GM12878 (cell line): ENCODE measurements around the gene MGP. TPM values are rescaled to one million over a fixed set of nuclear protein-coding genes. Genes with fewer than 3 reads are reported as not detected.

ENCODE experiments used
- ATAC-seq: fragments of 200-7000 bp; cut with Tn5 transposase; 3 replicates; pipeline ENCODE4 v1.9.1; 2020; ENCODE audit warnings: mild to moderate bottlenecking, moderate library complexity
- BruUV-seq: library from RNA; stranded (reverse); fragments of 400-500 nt; replicated peaks from 2 replicates; lab custom pipeline; 2021; lab: Mats Ljungman, UMichigan
- CTCF ChIA-PET: fragments of 300-600 bp; sonication (Branson Sonifier 250); formaldehyde crosslinking; extraction: SDS; loops from one replicate; lab custom pipeline; 2021; ENCODE audit warnings: inconsistent platforms; lab: Yijun Ruan, JAX
- POLR2A ChIA-PET: fragments of 350-600 bp; formaldehyde crosslinking; extraction: SDS; loops from one replicate; lab custom pipeline; 2021; ENCODE audit warnings: inconsistent platforms; lab: Charles Lee
- RAD21 ChIA-PET: fragments of 300-600 bp; sonication (Branson Sonifier 250); formaldehyde crosslinking; loops from one replicate; lab custom pipeline; 2023; ENCODE audit warnings: antibody characterized with exemption; ENCODE audit not compliant: unreplicated experiment; lab: Charles Lee
- SMC1A ChIA-PET: fragments of 300-600 bp; sonication (Branson Sonifier 250); formaldehyde crosslinking; loops from one replicate; lab custom pipeline; 2023; ENCODE audit not compliant: unreplicated experiment, uncharacterized antibody; lab: Charles Lee
- DNase-seq: peaks from one replicate; pipeline ENCODE4 v3.0.0-alpha.2; 2011; ENCODE audit warnings: low read depth, low spot score
- FAIRE-seq: peaks from 3 replicates; lab custom pipeline; 2011; peaks lifted over from hg19 to GRCh38; lab: Jason Lieb, UNC
- H2AFZ ChIP-seq: 2 replicates; pipeline ENCODE4 v1.6.0; 2011; ENCODE audit warnings: low read depth, low read length, control low read depth; ENCODE audit not compliant: control insufficient read depth
- H3K27ac ChIP-seq: 2 replicates; pipeline ENCODE4 v1.5.1; 2011; ENCODE audit warnings: control low read depth; ENCODE audit not compliant: control insufficient read depth, insufficient read depth
- H3K27me3 ChIP-seq, 2 experiments: replicated peaks in 1 of 2; 2 replicates each; pipeline versions ENCODE4 v1.6.0 to v1.6.1; 2011; ENCODE audit warnings: low read length in 1 of 2; ENCODE audit not compliant: control insufficient read depth in 2 of 2, insufficient read depth in 2 of 2
- H3K36me3 ChIP-seq, 2 experiments: 2 replicates each; pipeline ENCODE4 v1.5.1; 2011; ENCODE audit warnings: low read length in 1 of 2; ENCODE audit not compliant: control insufficient read depth in 2 of 2, insufficient read depth in 2 of 2
- H3K4me1 ChIP-seq: 2 replicates; pipeline ENCODE4 v1.6.1; 2011; ENCODE audit warnings: mild to moderate bottlenecking, low read length, moderate library complexity, mixed read lengths; ENCODE audit not compliant: control insufficient read depth, insufficient read depth
- H3K4me2 ChIP-seq: 2 replicates; pipeline ENCODE4 v1.6.0; 2011; ENCODE audit warnings: control low read depth; ENCODE audit not compliant: control insufficient read depth, insufficient read depth
- H3K4me3 ChIP-seq: fragments of 200-600 bp; sonication (generic); 2 replicates; pipeline ENCODE4 v1.5.1; 2016
- H3K79me2 ChIP-seq: 2 replicates; pipeline ENCODE4 v1.6.0; 2011; ENCODE audit warnings: low read length; ENCODE audit not compliant: control insufficient read depth, insufficient read depth
- H3K9ac ChIP-seq: 2 replicates; pipeline ENCODE4 v1.8.0; 2011; ENCODE audit warnings: low read length, control low read depth, mixed read lengths; ENCODE audit not compliant: control insufficient read depth, insufficient read depth
- H3K9me3 ChIP-seq: replicated peaks from 3 replicates; pipeline ENCODE4 v1.5.1; 2011; ENCODE audit warnings: mild to moderate bottlenecking, low read length; ENCODE audit not compliant: control insufficient read depth, insufficient read depth
- H4K20me1 ChIP-seq: 2 replicates; pipeline ENCODE4 v1.6.0; 2011; ENCODE audit not compliant: control insufficient read depth, insufficient read depth
- ATF7 ChIP-seq: fragments of 450-650 bp; IDR thresholded peaks from 2 replicates; pipeline ENCODE4 v1.6.1; 2016; ENCODE audit warnings: low read depth, mild to moderate bottlenecking
- BCL11A ChIP-seq: IDR thresholded peaks from 2 replicates; pipeline ENCODE4 v1.6.1; 2011; ENCODE audit warnings: low read depth, low read length
- BHLHE40 ChIP-seq, 2 experiments: fragments of 450-650 bp in 1 of 2; IDR thresholded peaks; 2 replicates each; pipeline ENCODE4 v1.6.1; 2011 to 2017; ENCODE audit warnings: low read depth in 2 of 2, borderline replicate concordance in 1 of 2, improper control_type of control experiment in 1 of 2, low read length in 1 of 2, mild to moderate bottlenecking in 1 of 2
- CHD1 ChIP-seq: IDR thresholded peaks from 2 replicates; pipeline ENCODE4 v1.6.1; 2012; ENCODE audit warnings: low read depth, low read length, improper control_type of control experiment
- CREB1 ChIP-seq: IDR thresholded peaks from 2 replicates; pipeline ENCODE4 v1.6.1; 2012; ENCODE audit warnings: low read depth, mild to moderate bottlenecking, inconsistent platforms
- GATAD2B ChIP-seq: fragments of 450-650 bp; conservative IDR thresholded peaks from 2 replicates; pipeline ENCODE4 v1.6.1; 2017; ENCODE audit warnings: low read depth, mild to moderate bottlenecking, moderate library complexity
- JUND ChIP-seq: IDR thresholded peaks from 2 replicates; pipeline ENCODE4 v1.6.1; 2012; ENCODE audit warnings: low read depth, mild to moderate bottlenecking, low read length, improper control_type of control experiment, moderate library complexity
- KLF5 ChIP-seq: fragments of 450-650 bp; IDR thresholded peaks from 2 replicates; pipeline ENCODE4 v1.6.1; 2014; ENCODE audit warnings: mild to moderate bottlenecking; ENCODE audit not compliant: partially characterized antibody
- MTA2 ChIP-seq: fragments of 450-650 bp; IDR thresholded peaks from 2 replicates; pipeline ENCODE4 v1.6.1; 2016; ENCODE audit warnings: low read depth, mild to moderate bottlenecking, moderate library complexity
- MTA3 ChIP-seq: IDR thresholded peaks from 2 replicates; pipeline ENCODE4 v1.6.1; 2012; ENCODE audit warnings: low read length, inconsistent platforms, borderline replicate concordance
- NRF1 ChIP-seq: conservative IDR thresholded peaks from 2 replicates; pipeline ENCODE4 v1.6.1; 2011; ENCODE audit warnings: mild to moderate bottlenecking, low read depth, low read length, improper control_type of control experiment
- RCOR1 ChIP-seq: conservative IDR thresholded peaks from 2 replicates; pipeline ENCODE4 v1.6.1; 2012; ENCODE audit warnings: low read depth, low read length, improper control_type of control experiment
- SMAD1 ChIP-seq: fragments of 450-650 bp; IDR thresholded peaks from 2 replicates; pipeline ENCODE4 v1.6.1; 2018; ENCODE audit warnings: mild to moderate bottlenecking, low read depth; ENCODE audit not compliant: partially characterized antibody
- TARDBP ChIP-seq: IDR thresholded peaks from 2 replicates; pipeline ENCODE4 v1.6.1; 2016; ENCODE audit warnings: borderline replicate concordance
- TCF3 ChIP-seq: IDR thresholded peaks from 2 replicates; pipeline ENCODE4 v1.6.1; 2012; ENCODE audit warnings: low read depth, mild to moderate bottlenecking, low read length, borderline replicate concordance; ENCODE audit not compliant: insufficient read depth
- ZNF207 ChIP-seq: fragments of 450-650 bp; IDR thresholded peaks from 2 replicates; pipeline ENCODE4 v1.6.1; 2014; ENCODE audit warnings: antibody characterized with exemption, mild to moderate bottlenecking, borderline replicate concordance
- WGBS: methylation state at CpG from one replicate; pipeline ENCODE4 v1.1.6; 2016; ENCODE audit warnings: low lambda C conversion rate; ENCODE audit not compliant: insufficient replicate concordance, insufficient coverage; ENCODE audit errors: missing lambda C conversion rate; 5-methylcytosine and 5-hydroxymethylcytosine counted together
- in situ Hi-C: fragments of 300-500 bp; cut with MboI; formaldehyde crosslinking; loops from 9 replicates; pipeline ENCODE4 v1.14.3; 2018; ENCODE audit warnings: mixed read lengths
- intact Hi-C: fragments of 100-400 bp; cut with micrococcal nuclease; formaldehyde crosslinking; loops from one replicate; pipeline ENCODE4 v1.14.2; 2022; ENCODE audit not compliant: unreplicated experiment
- polyA plus RNA-seq, 11 experiments: library from polyadenylated mRNA; depleted of rRNA in 4 of 11; unstranded in 6 of 11; stranded (reverse) in 5 of 11; fragments of >200 nt; fragmentation: Nextera tagmentation in 4 of 11; fragmentation: Illumina TruSeq in 1 of 11; extraction: Ambion mirVana in 4 of 11; extraction: Trizol in 1 of 11; gene quantifications; 1 replicate in 1 of 11; 2 replicates in 10 of 11; pipeline versions ENCODE4 v1.2.1 to v1.2.3, GENCODE V29; 2011 to 2016; ENCODE audit warnings: inconsistent platforms in 2 of 11, missing spikeins in 2 of 11, low read depth in 1 of 11
- total RNA-seq, 4 experiments: library from RNA; depleted of rRNA in 3 of 4; stranded (reverse); fragments of >200 nt in 3 of 4; fragmentation: Illumina TruSeq in 1 of 4; extraction: Trizol in 1 of 4; gene quantifications; 2 replicates each; pipeline versions ENCODE4 v1.2.1 to v1.2.3, GENCODE V29; 2013 to 2021
- TF ChIP-seq, protein P1 (sequence below): fragments of 450-650 bp; formaldehyde crosslinking; IDR thresholded peaks from 2 replicates; pipeline ENCODE4 v1.5.0; 2022; ENCODE audit warnings: mild to moderate bottlenecking, missing genetic modification characterization

Gene MGP
- total and polyA plus RNA-seq, 10 of the 15 experiments (the other 5 are each of a cell fraction or from before 2014, with no cell fraction given) = 0.21 to 1.2 TPM; not detected in 8

DNA sequence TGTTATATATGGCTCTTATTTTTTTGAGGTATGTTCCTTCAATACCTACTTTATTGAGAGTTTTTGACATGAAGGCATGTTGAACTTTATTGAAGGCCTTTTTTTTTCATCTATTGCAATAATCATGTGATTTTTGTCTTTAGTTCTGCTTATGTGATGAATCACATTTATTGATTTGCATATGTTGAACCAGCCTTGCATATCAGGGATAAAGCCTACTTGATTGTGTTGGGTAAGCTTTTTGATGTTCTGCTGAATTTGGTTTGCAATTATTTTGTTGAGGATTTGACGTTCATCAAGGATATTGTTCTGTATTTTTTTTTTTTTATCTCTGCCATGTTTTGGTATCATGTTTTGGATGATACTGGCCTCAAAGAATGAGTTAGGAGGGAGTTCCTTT is 27.1 kb downstream of the MGP start:
- peaks cover 2% of the 10 kb centered on the region; the same call in 1 of the 3 replicates for H3K9me3 ChIP-seq
- no peak overlapping the region for H3K4me2 ChIP-seq
- BruUV-seq = no TSS peak
- no peak overlapping the region for H3K27ac ChIP-seq
- no peak overlapping the region for H2AFZ ChIP-seq
- WGBS = 0% methylated on average over 1 of the region's 1 CpG
- in situ Hi-C loops = no loop called here
- H3K79me2 ChIP-seq = no peaks in the 10 kb centered on the region
- TF ChIP-seq ZNF207 (no peak), ATF7 (no peak), JUND (no peak), TARDBP (no peak), BHLHE40 (IDR thresholded peaks at IDR 0.05; ENCODE audit: borderline replicate concordance in 1 of 2, low read depth in 2 of 2, low read length in 1 of 2) (no peak), NRF1 (no peak), SMAD1 (no peak), RCOR1 (no peak), CREB1 (no peak), MTA3 (no peak), KLF5 (no peak), GATAD2B (no peak), CHD1 (no peak), TCF3 (no peak), BCL11A (no peak), MTA2 (no peak)
- TF ChIP-seq, protein P1, sequence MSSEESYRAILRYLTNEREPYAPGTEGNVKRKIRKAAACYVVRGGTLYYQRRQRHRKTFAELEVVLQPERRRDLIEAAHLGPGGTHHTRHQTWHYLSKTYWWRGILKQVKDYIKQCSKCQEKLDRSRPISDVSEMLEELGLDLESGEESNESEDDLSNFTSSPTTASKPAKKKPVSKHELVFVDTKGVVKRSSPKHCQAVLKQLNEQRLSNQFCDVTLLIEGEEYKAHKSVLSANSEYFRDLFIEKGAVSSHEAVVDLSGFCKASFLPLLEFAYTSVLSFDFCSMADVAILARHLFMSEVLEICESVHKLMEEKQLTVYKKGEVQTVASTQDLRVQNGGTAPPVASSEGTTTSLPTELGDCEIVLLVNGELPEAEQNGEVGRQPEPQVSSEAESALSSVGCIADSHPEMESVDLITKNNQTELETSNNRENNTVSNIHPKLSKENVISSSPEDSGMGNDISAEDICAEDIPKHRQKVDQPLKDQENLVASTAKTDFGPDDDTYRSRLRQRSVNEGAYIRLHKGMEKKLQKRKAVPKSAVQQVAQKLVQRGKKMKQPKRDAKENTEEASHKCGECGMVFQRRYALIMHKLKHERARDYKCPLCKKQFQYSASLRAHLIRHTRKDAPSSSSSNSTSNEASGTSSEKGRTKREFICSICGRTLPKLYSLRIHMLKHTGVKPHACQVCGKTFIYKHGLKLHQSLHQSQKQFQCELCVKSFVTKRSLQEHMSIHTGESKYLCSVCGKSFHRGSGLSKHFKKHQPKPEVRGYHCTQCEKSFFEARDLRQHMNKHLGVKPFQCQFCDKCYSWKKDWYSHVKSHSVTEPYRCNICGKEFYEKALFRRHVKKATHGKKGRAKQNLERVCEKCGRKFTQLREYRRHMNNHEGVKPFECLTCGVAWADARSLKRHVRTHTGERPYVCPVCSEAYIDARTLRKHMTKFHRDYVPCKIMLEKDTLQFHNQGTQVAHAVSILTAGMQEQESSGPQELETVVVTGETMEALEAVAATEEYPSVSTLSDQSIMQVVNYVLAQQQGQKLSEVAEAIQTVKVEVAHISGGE (CRISPR knock-in tag) = no peak
- ChIA-PET CTCF (interaction anchor here (1.1 to 1.3 kb wide), 2 partner anchors 15 to 18 kb away, joined by 3 read pairs; no protein-coding TSS in a partner anchor), RAD21 (no interaction called here), POLR2A (interaction anchor here (0.6 kb wide), 1 partner anchor 24 kb away, joined by 3 read pairs; no protein-coding TSS in a partner anchor), SMC1A (interaction anchor here (1.1 kb wide), 1 partner anchor 136 kb away, joined by 4 read pairs; no protein-coding TSS in a partner anchor)
- DNase-seq (no peak), ATAC-seq (no peak), FAIRE-seq (no peak)
- H3K27me3 ChIP-seq = no peaks in the 10 kb centered on the region
- H3K4me1 ChIP-seq = no peaks in the 10 kb centered on the region
- intact Hi-C loops = no loop called here
- H3K4me3 ChIP-seq = no peak overlapping the region
- H3K9ac ChIP-seq = no peak overlapping the region
- H4K20me1 ChIP-seq = no peaks in the 10 kb centered on the region
- no peaks in the 10 kb centered on the region for H3K36me3 ChIP-seq
